Type B pancreatic cell (in vitro differentiated cells): ENCODE data around the gene HMGN3. TPM values are rescaled to one million over a fixed set of nuclear protein-coding genes. Genes with fewer than 3 reads are reported as not detected.
A peak's percentile ranks its signal among the peaks of the same experiment; 100 is the strongest.

Experiments
- DNase-seq: peaks from one replicate; pipeline ENCODE4 v3.0.0; 2021; ENCODE audit warnings: mixed read lengths; ENCODE audit not compliant: unreplicated experiment; ENCODE audit errors: extremely low spot score
- H3K27ac Mint-ChIP-seq: 2 replicates; pipeline ENCODE4 v1.8.0; 2021; ENCODE audit warnings: mild to moderate bottlenecking, mixed read lengths
- H3K27me3 Mint-ChIP-seq: 2 replicates; pipeline ENCODE4 v1.8.0; 2021; ENCODE audit warnings: mixed read lengths
- H3K36me3 Mint-ChIP-seq: 2 replicates; pipeline ENCODE4 v1.8.0; 2021; ENCODE audit warnings: mixed read lengths
- H3K4me1 Mint-ChIP-seq: one replicate; pipeline ENCODE4 v1.8.0; 2021; ENCODE audit warnings: mixed read lengths; ENCODE audit not compliant: unreplicated experiment
- H3K4me3 Mint-ChIP-seq: 2 replicates; pipeline ENCODE4 v1.8.0; 2021; ENCODE audit warnings: mild to moderate bottlenecking, mixed read lengths
- H3K9me3 Mint-ChIP-seq: 2 replicates; pipeline ENCODE4 v1.8.0; 2021; ENCODE audit warnings: mixed read lengths
- long read RNA-seq: library from polyadenylated mRNA; unstranded; transcript quantifications from one replicate; pipeline ENCODE4 v2.0.0, GENCODE V29; 2020
- total RNA-seq: library from RNA; stranded (reverse); gene quantifications from 2 replicates; pipeline ENCODE4 v1.2.1, GENCODE V29; 2021; ENCODE audit warnings: low replicate concordance
- TF ChIP-seq, protein P1 (sequence below): fragments of 200-600 bp; sonication (generic); conservative IDR thresholded peaks from 2 replicates; pipeline ENCODE4 v1.5.0; 2021; ENCODE audit warnings: antibody characterized with exemption, mild to moderate bottlenecking

The HMGN3 gene
- 163 and 261 TPM in 2 replicates for total RNA-seq
- long read RNA-seq, transcript HMGN3-202 (6 exons, 872 nt), result minor isoform, 139 of 416 reads
- long read RNA-seq, transcript HMGN3-201 (6 exons, 831 nt), result major isoform, 149 of 416 reads
- long read RNA-seq, partial matches to known transcripts, result 96 of 416 reads
- long read RNA-seq, other reads (novel, unspliced or antisense), result 32 of 416 reads

DNA sequence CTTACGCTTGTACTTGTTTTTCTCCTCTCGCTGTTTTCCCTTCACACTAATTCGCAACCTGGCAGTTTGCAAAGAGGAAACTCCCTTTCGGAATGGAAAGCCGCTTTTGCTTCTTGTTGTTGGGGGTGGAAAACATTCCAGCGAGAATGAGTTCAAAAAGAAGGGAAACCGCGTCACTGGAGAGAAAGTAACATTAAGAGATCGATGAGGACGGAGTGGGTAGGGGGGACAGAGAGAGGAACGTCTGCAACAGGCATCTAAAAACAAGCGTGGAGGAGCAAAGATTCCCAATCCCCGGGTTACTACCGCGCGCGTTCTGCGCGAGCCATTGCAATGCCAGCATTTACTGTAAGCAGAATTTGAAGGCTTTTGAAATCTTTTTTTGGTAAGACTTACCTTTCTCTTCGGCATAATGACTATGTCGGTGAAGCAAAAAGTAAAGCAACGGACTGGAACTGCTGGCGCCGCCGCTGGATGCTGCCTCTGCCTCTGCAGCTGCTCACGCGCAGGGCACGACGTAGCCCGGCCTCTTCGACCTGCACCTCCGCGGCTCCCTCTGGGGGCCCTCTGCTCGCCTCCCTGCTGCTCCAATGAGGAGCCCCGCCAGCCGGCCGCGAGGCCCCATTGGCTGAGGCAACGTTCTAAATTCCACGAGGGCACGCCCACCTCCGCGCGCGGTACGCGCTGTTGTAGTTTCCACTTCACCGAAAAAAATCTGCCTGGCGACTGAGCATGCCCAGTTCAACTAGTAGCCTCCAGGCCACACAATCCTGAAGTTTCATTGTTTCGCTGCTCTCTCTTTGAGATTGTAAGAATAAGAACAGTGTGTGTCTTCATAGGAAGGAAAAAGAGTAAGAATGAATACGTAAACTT, at the start of gene HMGN3:
Gene HMGN3, minus strand, starts transcription at position 533 of the 873 bp plus-strand sequence.
- Mint-ChIP-seq H3K4me3 (peak within 1 kb of the TSS; percentile 97), H3K4me1 (peaks cover 10% of the 10 kb centered on the region), H3K27me3 (no peaks in the 10 kb centered on the region), H3K36me3 (peaks cover 19% of the 10 kb centered on the region), H3K9me3 (peaks cover 5% of the 10 kb centered on the region), H3K27ac (peak within 1 kb of the TSS; percentile 93)
- TF ChIP-seq, protein P1, sequence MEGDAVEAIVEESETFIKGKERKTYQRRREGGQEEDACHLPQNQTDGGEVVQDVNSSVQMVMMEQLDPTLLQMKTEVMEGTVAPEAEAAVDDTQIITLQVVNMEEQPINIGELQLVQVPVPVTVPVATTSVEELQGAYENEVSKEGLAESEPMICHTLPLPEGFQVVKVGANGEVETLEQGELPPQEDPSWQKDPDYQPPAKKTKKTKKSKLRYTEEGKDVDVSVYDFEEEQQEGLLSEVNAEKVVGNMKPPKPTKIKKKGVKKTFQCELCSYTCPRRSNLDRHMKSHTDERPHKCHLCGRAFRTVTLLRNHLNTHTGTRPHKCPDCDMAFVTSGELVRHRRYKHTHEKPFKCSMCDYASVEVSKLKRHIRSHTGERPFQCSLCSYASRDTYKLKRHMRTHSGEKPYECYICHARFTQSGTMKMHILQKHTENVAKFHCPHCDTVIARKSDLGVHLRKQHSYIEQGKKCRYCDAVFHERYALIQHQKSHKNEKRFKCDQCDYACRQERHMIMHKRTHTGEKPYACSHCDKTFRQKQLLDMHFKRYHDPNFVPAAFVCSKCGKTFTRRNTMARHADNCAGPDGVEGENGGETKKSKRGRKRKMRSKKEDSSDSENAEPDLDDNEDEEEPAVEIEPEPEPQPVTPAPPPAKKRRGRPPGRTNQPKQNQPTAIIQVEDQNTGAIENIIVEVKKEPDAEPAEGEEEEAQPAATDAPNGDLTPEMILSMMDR, result no peak
- DNase-seq, result peak; percentile 96

DNA sequence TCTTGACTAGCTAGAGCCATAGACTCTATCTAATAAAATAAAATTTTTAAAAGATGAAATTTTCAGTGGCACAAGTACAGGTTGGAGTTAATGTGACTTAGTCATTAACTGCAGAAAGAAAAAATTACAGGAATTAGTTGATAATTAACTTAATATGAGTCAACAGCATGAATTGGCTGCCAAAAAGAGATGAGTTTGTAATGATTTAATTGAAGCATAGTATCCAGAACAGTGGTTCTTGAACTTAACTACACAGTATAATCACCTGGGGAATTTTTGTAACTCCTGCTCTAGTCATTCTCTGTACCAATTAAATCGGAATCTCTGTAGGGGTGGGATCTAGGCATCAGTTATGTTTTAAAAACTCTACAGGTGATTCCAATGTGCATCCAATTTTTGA, 46.3 kb upstream of the HMGN3 start:
- DNase-seq, result no peak
- Mint-ChIP-seq H3K9me3 (peaks cover 7% of the 10 kb centered on the region), H3K27me3 (no peaks in the 10 kb centered on the region), H3K4me1 (no peaks in the 10 kb centered on the region), H3K36me3 (no peaks in the 10 kb centered on the region), H3K27ac (no peak overlapping the region), H3K4me3 (no peak overlapping the region)
- TF ChIP-seq, protein P1, result no peak

GRCh38 chr6:79277109-79277508, 42.6 kb upstream of the HMGN3 start:
- no peak for DNase-seq
- H3K9me3 Mint-ChIP-seq, result peaks cover 7% of the 10 kb centered on the region
- no peaks in the 10 kb centered on the region for H3K36me3 Mint-ChIP-seq
- TF ChIP-seq, protein P1, result no peak
- H3K4me1 Mint-ChIP-seq, result no peaks in the 10 kb centered on the region
- H3K4me3 Mint-ChIP-seq, result no peak overlapping the region
- no peaks in the 10 kb centered on the region for H3K27me3 Mint-ChIP-seq
- no peak overlapping the region for H3K27ac Mint-ChIP-seq

DNA sequence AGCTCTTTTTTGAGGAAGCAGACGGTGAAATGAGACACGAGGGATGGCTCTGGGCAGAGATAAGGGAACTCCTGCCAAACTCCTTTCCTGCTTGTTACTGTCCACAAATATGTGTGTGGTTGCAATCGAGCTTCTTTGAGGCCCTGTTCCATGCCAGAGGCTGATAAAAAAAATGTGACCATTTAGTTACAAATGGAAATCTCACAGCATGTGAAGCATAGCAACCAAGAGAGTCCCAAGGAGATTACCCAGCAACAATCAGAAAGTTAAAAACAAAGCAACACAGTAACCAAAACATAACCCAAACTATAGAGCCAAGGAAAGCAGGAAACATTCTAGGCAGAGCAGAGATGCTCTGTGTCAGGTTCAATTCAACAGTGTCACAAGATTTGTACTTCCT, 35.4 kb upstream of the HMGN3 start:
- TF ChIP-seq, protein P1, result no peak
- Mint-ChIP-seq H3K4me1 (no peaks in the 10 kb centered on the region), H3K9me3 (peaks cover 7% of the 10 kb centered on the region), H3K4me3 (no peak overlapping the region), H3K36me3 (no peaks in the 10 kb centered on the region), H3K27ac (no peak overlapping the region), H3K27me3 (no peaks in the 10 kb centered on the region)
- DNase-seq, result no peak

DNA sequence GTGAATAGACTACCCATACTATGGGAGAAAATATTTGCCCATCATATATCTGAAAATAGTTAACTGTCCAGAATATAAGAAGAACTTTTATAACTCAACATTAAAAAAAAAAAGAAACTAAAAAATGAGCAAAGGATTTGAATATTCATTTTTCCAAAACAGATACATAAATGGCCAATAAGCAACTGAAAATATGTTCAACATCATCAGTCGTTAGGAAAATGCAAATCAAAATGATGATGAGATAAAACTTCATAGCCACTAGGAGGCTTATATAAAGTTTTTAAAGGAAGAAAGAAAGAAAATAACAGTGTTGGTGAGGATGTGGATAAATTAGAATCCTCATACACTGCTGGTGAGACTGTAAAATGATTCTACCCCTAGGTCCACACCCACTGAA, 32.6 kb upstream of the HMGN3 start:
- no peak overlapping the region for H3K4me3 Mint-ChIP-seq
- H3K27me3 Mint-ChIP-seq, result no peaks in the 10 kb centered on the region
- DNase-seq, result no peak
- H3K27ac Mint-ChIP-seq, result no peak overlapping the region
- no peaks in the 10 kb centered on the region for H3K36me3 Mint-ChIP-seq
- TF ChIP-seq, protein P1, result no peak
- peaks cover 7% of the 10 kb centered on the region for H3K9me3 Mint-ChIP-seq
- no peaks in the 10 kb centered on the region for H3K4me1 Mint-ChIP-seq
